Keratinocyte (primary cell): ENCODE data around the gene SUSD5. TPM values are rescaled to one million over a fixed set of nuclear protein-coding genes. Genes with fewer than 3 reads are reported as not detected.

ENCODE experiments used
- DNase-seq: peaks from one replicate; pipeline ENCODE4 v3.0.0-alpha.2; 2011; ENCODE audit warnings: low read depth, missing footprints, low spot score
- FAIRE-seq: peaks from 2 replicates; lab custom pipeline; 2011; peaks lifted over from hg19 to GRCh38; lab: Jason Lieb, UNC
- H2AFZ ChIP-seq: 2 replicates; pipeline ENCODE4 v1.6.0; 2012; ENCODE audit warnings: low read length, control low read depth, inconsistent platforms; ENCODE audit not compliant: control insufficient read depth
- H3K27ac ChIP-seq: 2 replicates; pipeline ENCODE4 v1.5.1; 2011; ENCODE audit warnings: low read length; ENCODE audit not compliant: control insufficient read depth, insufficient read depth
- H3K27me3 ChIP-seq: 3 replicates; pipeline ENCODE4 v1.6.0; 2011; ENCODE audit warnings: low read length; ENCODE audit not compliant: control insufficient read depth, insufficient read depth; ENCODE audit errors: extremely low read depth
- H3K36me3 ChIP-seq, 2 experiments: 2 replicates in 1 of 2; 3 replicates in 1 of 2; pipeline ENCODE4 v1.5.1; 2011; ENCODE audit warnings: low read length in 2 of 2, mild to moderate bottlenecking in 1 of 2; ENCODE audit not compliant: control insufficient read depth in 2 of 2, insufficient read depth in 2 of 2; ENCODE audit errors: extremely low read depth in 1 of 2
- H3K4me1 ChIP-seq: 3 replicates; pipeline ENCODE4 v1.5.1; 2011; ENCODE audit warnings: low read length; ENCODE audit not compliant: control insufficient read depth, insufficient read depth; ENCODE audit errors: extremely low read depth
- H3K4me2 ChIP-seq: 3 replicates; pipeline ENCODE4 v1.6.0; 2011; ENCODE audit warnings: low read depth, low read length; ENCODE audit not compliant: control insufficient read depth, insufficient read depth; ENCODE audit errors: extremely low read depth
- H3K4me3 ChIP-seq, 3 experiments: fragments of 200-600 bp in 1 of 3; sonication (generic) in 1 of 3; 2 replicates in 2 of 3; 3 replicates in 1 of 3; pipeline ENCODE4 v1.5.1; 2011 to 2016; ENCODE audit warnings: low read length in 3 of 3, mild to moderate bottlenecking in 3 of 3, control low read depth in 2 of 3, inconsistent platforms in 1 of 3, low read depth in 1 of 3, mixed read lengths in 1 of 3, mixed run types in 1 of 3, moderate library complexity in 1 of 3; ENCODE audit not compliant: control insufficient read depth in 2 of 3, insufficient read depth in 2 of 3; ENCODE audit errors: extremely low read depth in 1 of 3
- H3K79me2 ChIP-seq: 2 replicates; pipeline ENCODE4 v1.6.0; 2012; ENCODE audit warnings: low read length; ENCODE audit not compliant: control insufficient read depth, insufficient read depth
- H3K9ac ChIP-seq: 3 replicates; pipeline ENCODE4 v1.6.0; 2011; ENCODE audit warnings: low read length; ENCODE audit not compliant: control insufficient read depth, insufficient read depth; ENCODE audit errors: extremely low read depth
- H3K9me1 ChIP-seq: 3 replicates; pipeline ENCODE4 v1.6.0; 2011; ENCODE audit warnings: low read length; ENCODE audit not compliant: control insufficient read depth, insufficient read depth; ENCODE audit errors: extremely low read depth
- H3K9me3 ChIP-seq: 2 replicates; pipeline ENCODE4 v1.5.1; 2012; ENCODE audit warnings: low read depth, low read length; ENCODE audit not compliant: control insufficient read depth
- H4K20me1 ChIP-seq: 3 replicates; pipeline ENCODE4 v1.6.0; 2011; ENCODE audit warnings: low read length; ENCODE audit not compliant: control insufficient read depth, insufficient read depth; ENCODE audit errors: extremely low read depth
- CTCF ChIP-seq, 3 experiments: IDR thresholded peaks in 1 of 3; conservative IDR thresholded peaks in 1 of 3; optimal IDR thresholded peaks in 1 of 3; 2 replicates in 2 of 3; 3 replicates in 1 of 3; pipeline versions ENCODE3 to v1.5.1; 2011; ENCODE audit warnings: low read length in 3 of 3, mild to moderate bottlenecking in 3 of 3, moderate library complexity in 2 of 3, control low read depth in 1 of 3, inconsistent platforms in 1 of 3; ENCODE audit not compliant: insufficient read depth in 2 of 3; ENCODE audit errors: extremely low read depth in 1 of 3
- EZH2 ChIP-seq: IDR thresholded peaks from one replicate; pipeline ENCODE4 v1.6.1; 2012; ENCODE audit warnings: inconsistent platforms, mild to moderate bottlenecking, low read length, moderate library complexity
- dilution Hi-C: fragments of 300-500 bp; cut with MboI; formaldehyde crosslinking; loops from one replicate; pipeline ENCODE4 v1.7.0; 2020; ENCODE audit warnings: low sequenced_read_pairs; ENCODE audit not compliant: extremely low pct_ligation_motif_present
- polyA plus RNA-seq, 5 experiments: library from polyadenylated mRNA; depleted of rRNA in 3 of 5; stranded (reverse) in 3 of 5; stranded (forward) in 1 of 5; unstranded in 1 of 5; fragments of >200 nt; gene quantifications; 1 replicate in 1 of 5; 2 replicates in 3 of 5; 3 replicates in 1 of 5; pipeline versions ENCODE4 v1.2.1 to v1.2.3, GENCODE V29; 2011 to 2012; ENCODE audit warnings: missing spikeins in 2 of 5, low read depth in 1 of 5, low replicate concordance in 1 of 5

Gene SUSD5
- polyA plus RNA-seq, 1 donor (not counting 4 experiments of a cell fraction or from before 2014, with no cell fraction given): 0.05 TPM

DNA sequence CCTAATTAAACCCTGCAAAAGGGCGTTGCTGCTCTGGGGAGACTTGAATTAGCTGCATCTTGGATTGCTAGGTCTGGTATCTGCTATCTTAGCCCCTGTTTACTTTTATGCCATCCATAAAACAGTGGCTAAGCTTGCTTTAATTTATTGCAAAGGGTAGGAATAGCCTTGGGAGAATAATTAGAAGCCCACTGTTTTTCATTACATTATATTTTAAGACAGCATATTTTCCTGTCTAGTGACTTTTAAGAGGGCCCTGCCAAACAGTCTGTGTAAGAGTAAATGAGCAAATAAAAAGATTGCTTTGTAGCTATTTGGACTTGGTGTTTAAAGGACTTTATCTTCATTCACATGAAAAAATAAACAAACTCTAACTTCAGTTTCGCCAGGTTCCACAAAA, 17.4 kb upstream of the SUSD5 start:
- H3K79me2 ChIP-seq: no peaks in the 10 kb centered on the region
- DNase-seq (no peak), FAIRE-seq (no peak)
- H3K9ac ChIP-seq: no peak overlapping the region
- no peak overlapping the region for H3K27ac ChIP-seq
- dilution Hi-C loops: no loop called here
- TF ChIP-seq CTCF (optimal IDR thresholded peaks at IDR 0.05 in 1 of 3, IDR thresholded peaks at IDR 0.05 in 1 of 3, conservative IDR thresholded peaks at IDR 0.05 in 1 of 3; ENCODE audit: extremely low read depth in 1 of 3, insufficient read depth in 2 of 3, low read length in 3 of 3) (no peak), EZH2 (no peak)
- H3K9me3 ChIP-seq: no peaks in the 10 kb centered on the region
- H3K4me1 ChIP-seq: no peaks in the 10 kb centered on the region
- no peak overlapping the region for H3K4me3 ChIP-seq
- no peaks in the 10 kb centered on the region for H3K9me1 ChIP-seq
- no peak overlapping the region for H3K4me2 ChIP-seq
- no peak overlapping the region for H2AFZ ChIP-seq
- peaks cover 9% of the 10 kb centered on the region for H3K27me3 ChIP-seq
- H4K20me1 ChIP-seq: no peaks in the 10 kb centered on the region
- H3K36me3 ChIP-seq: no peaks in the 10 kb centered on the region

- H3K79me2 ChIP-seq: no peaks in the 10 kb centered on the region
- H3K4me2 ChIP-seq: no peak overlapping the region
- no peaks in the 10 kb centered on the region for H3K4me1 ChIP-seq
- H3K27me3 ChIP-seq: peaks cover 6% of the 10 kb centered on the region
- DNase-seq: no peak
- H3K9ac ChIP-seq: no peak overlapping the region
- FAIRE-seq: no peak
- H3K4me3 ChIP-seq: no peak overlapping the region
- TF ChIP-seq CTCF (optimal IDR thresholded peaks at IDR 0.05 in 1 of 3, IDR thresholded peaks at IDR 0.05 in 1 of 3, conservative IDR thresholded peaks at IDR 0.05 in 1 of 3; ENCODE audit: extremely low read depth in 1 of 3, insufficient read depth in 2 of 3, low read length in 3 of 3) (no peak), EZH2 (no peak)
- H3K9me3 ChIP-seq: no peaks in the 10 kb centered on the region
- H2AFZ ChIP-seq: no peak overlapping the region
- H4K20me1 ChIP-seq: no peaks in the 10 kb centered on the region
- dilution Hi-C loops: no loop called here
- H3K27ac ChIP-seq: no peak overlapping the region
- H3K36me3 ChIP-seq: no peaks in the 10 kb centered on the region
- H3K9me1 ChIP-seq: no peaks in the 10 kb centered on the region
These were observed 15.3 kb upstream of the SUSD5 start for GRCh38 chr3:33233884-33234283.
